ENCODE data around the gene TRAF1. TPM values are rescaled to one million over a fixed set of nuclear protein-coding genes. Genes with fewer than 3 reads are reported as not detected.

Gene TRAF1
- polyA plus RNA-seq, 1 donor from 2014 or later, result 0.89 TPM

DNA sequence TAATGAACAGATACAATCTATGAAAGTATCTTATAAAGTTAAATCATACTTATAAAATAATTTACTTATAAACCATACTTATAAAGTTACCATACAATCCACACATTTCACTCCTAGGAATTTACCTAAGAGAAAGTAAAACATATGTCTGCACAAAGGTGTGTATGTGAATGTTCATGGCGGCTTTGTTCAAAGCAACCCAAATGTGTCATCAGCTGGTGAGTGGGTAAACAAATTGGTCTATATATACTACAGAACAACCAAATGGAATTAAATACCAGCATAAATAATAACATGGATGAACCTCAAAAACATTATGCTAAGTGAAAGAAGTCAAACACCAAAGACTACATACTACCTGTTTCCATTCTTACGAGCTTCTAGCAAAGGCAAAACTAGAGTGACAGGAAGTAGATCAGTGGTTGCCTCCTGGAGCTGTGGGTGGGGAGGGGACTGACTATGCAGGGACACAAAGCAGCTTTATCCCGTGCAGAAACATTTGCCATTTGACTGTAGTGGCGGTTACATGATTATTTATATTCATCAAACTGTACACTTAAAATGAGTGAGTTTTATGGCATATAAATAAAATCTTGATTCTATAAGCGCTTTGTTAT is 10.6 kb downstream of the TRAF1 start:
- no peak overlapping the region for H3K4me2 ChIP-seq (ENCODE audit: low read length)

DNA sequence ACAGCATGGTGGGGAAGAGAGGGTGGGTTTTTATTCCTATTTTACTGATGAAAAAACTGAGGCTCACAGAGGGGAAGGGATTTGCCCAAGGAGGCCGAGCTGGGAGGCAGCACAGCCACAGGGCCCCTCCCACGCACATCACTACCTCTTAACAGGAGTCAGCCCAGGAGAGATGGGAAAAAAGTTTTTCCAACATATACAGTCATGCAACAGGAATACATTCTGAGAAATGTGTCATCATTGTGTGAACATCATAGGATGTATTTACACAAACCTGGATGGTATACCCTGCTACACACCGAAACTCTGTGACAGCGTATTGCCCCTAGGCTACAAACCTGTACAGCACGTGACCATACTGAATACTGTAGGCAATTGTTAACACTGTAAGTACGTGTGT is 11.6 kb downstream of the TRAF1 start:
- H3K4me2 ChIP-seq (ENCODE audit: low read length), result no peak overlapping the region
- no peaks in the 10 kb centered on the region for H3K27me3 ChIP-seq (ENCODE audit: insufficient read depth, low read depth, low read length)
- H3K79me2 ChIP-seq (replicated peaks; ENCODE audit: insufficient read depth, low read length), result no peaks in the 10 kb centered on the region
- no peaks in the 10 kb centered on the region for H3K9me2 ChIP-seq (ENCODE audit: insufficient read depth, low read length)
- no peak overlapping the region for H3K27ac ChIP-seq (ENCODE audit: low read length)
- H2AFZ ChIP-seq (ENCODE audit: low read depth, low read length), result no peak overlapping the region
- H4K20me1 ChIP-seq (ENCODE audit: insufficient read depth), result no peaks in the 10 kb centered on the region
- TF ChIP-seq REST (IDR thresholded peaks at IDR 0.05; ENCODE audit: borderline replicate concordance), result no peak
- no peak overlapping the region for H3K9ac ChIP-seq (ENCODE audit: low read length)
- H3F3A ChIP-seq (ENCODE audit: insufficient read depth, low read length, poor library complexity, severe bottlenecking), result no peaks in the 10 kb centered on the region
- H3K9me3 ChIP-seq (ENCODE audit: low read length), result no peaks in the 10 kb centered on the region
- H3K4me3 ChIP-seq (ENCODE audit: low read length), result no peak overlapping the region
- no peaks in the 10 kb centered on the region for H3K36me3 ChIP-seq (ENCODE audit: insufficient read depth, low read length)

More for the DNA sequence above, 10.6 kb downstream of the TRAF1 start:
- no peak overlapping the region for H3K4me3 ChIP-seq (ENCODE audit: low read length)
- TF ChIP-seq EZH2 (IDR thresholded peaks at IDR 0.05; ENCODE audit: borderline replicate concordance, insufficient read depth, low read length, poor library complexity, severe bottlenecking), result no peak
- no peak for TF ChIP-seq CTCF (IDR thresholded peaks at IDR 0.05; ENCODE audit: poor library complexity, severe bottlenecking)
- no peak for TF ChIP-seq RAD21 (conservative IDR thresholded peaks at IDR 0.05)
- no peak for TF ChIP-seq MXI1 (conservative IDR thresholded peaks at IDR 0.05; ENCODE audit: poor library complexity, severe bottlenecking)
- TF ChIP-seq TAF1 (IDR thresholded peaks at IDR 0.05; ENCODE audit: low read depth), result no peak
- TF ChIP-seq POLR2AphosphoS5 (IDR thresholded peaks at IDR 0.05), result no peak
- no peak for TF ChIP-seq SMC3 (conservative IDR thresholded peaks at IDR 0.05; ENCODE audit: poor library complexity)
- TF ChIP-seq REST (IDR thresholded peaks at IDR 0.05; ENCODE audit: borderline replicate concordance), result no peak
- TF ChIP-seq EP300 (conservative IDR thresholded peaks at IDR 0.05; ENCODE audit: poor library complexity, severe bottlenecking), result no peak
- no peaks in the 10 kb centered on the region for H3K9me3 ChIP-seq (ENCODE audit: low read length)
- H4K20me1 ChIP-seq (ENCODE audit: insufficient read depth), result no peaks in the 10 kb centered on the region
- no peaks in the 10 kb centered on the region for H3K27me3 ChIP-seq (ENCODE audit: insufficient read depth, low read depth, low read length)
- H3K79me2 ChIP-seq (replicated peaks; ENCODE audit: insufficient read depth, low read length), result no peaks in the 10 kb centered on the region
- no peak overlapping the region for H3K27ac ChIP-seq (ENCODE audit: low read length)
- H3K36me3 ChIP-seq (ENCODE audit: insufficient read depth, low read length), result no peaks in the 10 kb centered on the region
- H3K9ac ChIP-seq (ENCODE audit: low read length), result no peak overlapping the region
- H2AFZ ChIP-seq (ENCODE audit: low read depth, low read length), result no peak overlapping the region
- H3K9me2 ChIP-seq (ENCODE audit: insufficient read depth, low read length), result no peaks in the 10 kb centered on the region
- no peaks in the 10 kb centered on the region for H3F3A ChIP-seq (ENCODE audit: insufficient read depth, low read length, poor library complexity, severe bottlenecking)

Data from neural cell (in vitro differentiated cells).